Tibial nerve (tissue), 4 donors: ENCODE results near the gene ALDH3A1. TPM values are rescaled to one million over a fixed set of nuclear protein-coding genes. Genes with fewer than 3 reads are reported as not detected.
A peak's percentile ranks its signal among the peaks of the same experiment; 100 is the strongest.
"Not testable (repeated sequence)": the region's sequence is repeated elsewhere in the genome, so short reads cannot be mapped to it uniquely, and the experiment has no call there.

ENCODE experiments used
- DNase-seq, 2 donors: peaks; one replicate each; pipeline ENCODE4 v3.0.0-alpha.2; 2019; ENCODE audit warnings: low spot score in 2 of 2
- H3K27ac ChIP-seq, 4 donors: fragments of 200-600 bp; sonication (generic) in 3 of 4; one replicate each; pipeline ENCODE4 v1.5.1; 2017 to 2019; ENCODE audit warnings: mild to moderate bottlenecking in 1 of 4
- H3K27me3 ChIP-seq, 2 donors: fragments of 200-600 bp; sonication (generic) in 1 of 2; one replicate each; pipeline versions ENCODE4 v1.5.1 to v1.6.0; 2017 to 2019
- H3K36me3 ChIP-seq, 3 donors: fragments of 200-600 bp; sonication (generic); one replicate each; pipeline ENCODE4 v1.5.1; 2018 to 2019
- H3K4me1 ChIP-seq, 4 donors: fragments of 200-600 bp; sonication (generic) in 3 of 4; one replicate each; pipeline ENCODE4 v1.5.1; 2017 to 2019
- H3K4me3 ChIP-seq, 4 donors: fragments of 200-600 bp; sonication (generic) in 3 of 4; one replicate each; pipeline ENCODE4 v1.5.1; 2017 to 2019; ENCODE audit warnings: mild to moderate bottlenecking in 1 of 4, moderate library complexity in 1 of 4
- H3K9me3 ChIP-seq, 4 donors: fragments of 200-600 bp; sonication (generic) in 3 of 4; one replicate each; pipeline ENCODE4 v1.5.1; 2017 to 2019
- EP300 ChIP-seq, 2 donors: sonication (generic); formaldehyde crosslinking; IDR thresholded peaks; one replicate each; pipeline ENCODE4 v1.6.1; 2017; ENCODE audit warnings: antibody characterized with exemption in 2 of 2, mild to moderate bottlenecking in 1 of 2
- POLR2A ChIP-seq, 2 donors: fragments of 450-650 bp; IDR thresholded peaks; one replicate each; pipeline ENCODE4 v1.6.1; 2017; ENCODE audit warnings: antibody characterized with exemption in 2 of 2, mild to moderate bottlenecking in 2 of 2, moderate library complexity in 2 of 2
- WGBS, 2 donors: methylation state at CpG; one replicate each; pipeline ENCODE4 v1.1.5; 2018; 5-methylcytosine and 5-hydroxymethylcytosine counted together
- total RNA-seq, 4 donors: library from RNA; depleted of rRNA; stranded (reverse); fragments of >200 nt; gene quantifications; one replicate each; pipeline ENCODE4 v1.1.0, GENCODE V29; 2016
- TF ChIP-seq, protein P1 (sequence below), 5 experiments: fragments of 200-600 bp in 3 of 5; fragments of 450-650 bp in 2 of 5; sonication (generic) in 3 of 5; IDR thresholded peaks; one replicate each; pipeline ENCODE4 v1.5.1; 2016 to 2019; ENCODE audit warnings: antibody characterized with exemption in 5 of 5, mild to moderate bottlenecking in 3 of 5, moderate library complexity in 2 of 5

The ALDH3A1 gene
- total RNA-seq, 4 donors from 2014 or later, result 0.21 to 2.1 (median 1.7) TPM; not detected in 1

DNA sequence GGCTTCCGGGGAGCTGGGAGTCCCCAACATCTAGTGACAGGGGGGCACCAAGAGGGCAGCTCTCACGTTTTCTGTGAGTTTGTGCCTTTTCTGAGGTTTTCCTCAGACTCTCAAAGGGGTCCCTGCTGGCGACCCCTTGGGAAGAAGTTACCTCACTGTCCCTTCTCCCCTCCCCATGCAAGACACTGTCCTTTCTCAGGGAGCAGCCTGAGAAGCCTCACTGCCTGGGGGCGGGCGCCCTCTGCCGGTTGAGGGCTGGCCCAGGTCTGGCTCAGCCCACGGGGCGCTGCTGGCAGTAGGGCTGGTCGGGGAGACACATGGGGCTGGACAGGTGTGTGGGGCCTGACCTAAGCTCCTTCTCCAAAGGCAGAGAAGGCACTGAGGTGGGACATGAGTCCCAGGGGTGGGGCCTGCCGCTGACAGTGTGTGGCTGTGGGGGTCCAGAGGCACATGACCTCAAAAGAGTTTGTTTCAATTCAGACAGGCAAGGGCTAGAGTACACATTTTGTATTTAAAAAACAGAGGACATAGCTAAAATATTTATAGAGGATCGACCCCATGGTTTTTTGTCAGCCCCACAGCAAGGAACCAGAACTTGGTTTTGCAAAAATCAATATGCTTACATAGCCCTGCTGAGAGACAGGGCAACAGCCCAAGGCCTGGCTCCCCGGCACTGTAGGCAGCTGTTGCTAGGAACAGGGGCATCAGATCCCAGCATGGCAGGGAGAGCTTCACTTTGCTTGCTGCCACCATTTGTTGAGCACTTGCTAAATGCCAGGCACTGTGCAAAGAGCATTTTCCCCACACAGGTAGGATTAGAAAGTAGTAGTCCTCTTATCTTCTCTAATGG, 18.5 kb upstream of the ALDH3A1 start:
- Histone ChIP-seq H3K4me1 (peaks cover 0 to 48% (median 8%) of the 10 kb centered on the region in 4 donors), H3K9me3 (no peaks in the 10 kb centered on the region), H3K27ac (peak overlapping the region in 1 of 4 donors; percentile 67), H3K27me3 (no peaks in the 10 kb centered on the region), H3K4me3 (no peak overlapping the region), H3K36me3 (peaks cover 0 to 5% (median 0%) of the 10 kb centered on the region in 3 donors)
- 20 to 27% methylated on average over 9 to 12 of the region's 12 CpGs for WGBS, 2 donors
- TF ChIP-seq, protein P1, sequence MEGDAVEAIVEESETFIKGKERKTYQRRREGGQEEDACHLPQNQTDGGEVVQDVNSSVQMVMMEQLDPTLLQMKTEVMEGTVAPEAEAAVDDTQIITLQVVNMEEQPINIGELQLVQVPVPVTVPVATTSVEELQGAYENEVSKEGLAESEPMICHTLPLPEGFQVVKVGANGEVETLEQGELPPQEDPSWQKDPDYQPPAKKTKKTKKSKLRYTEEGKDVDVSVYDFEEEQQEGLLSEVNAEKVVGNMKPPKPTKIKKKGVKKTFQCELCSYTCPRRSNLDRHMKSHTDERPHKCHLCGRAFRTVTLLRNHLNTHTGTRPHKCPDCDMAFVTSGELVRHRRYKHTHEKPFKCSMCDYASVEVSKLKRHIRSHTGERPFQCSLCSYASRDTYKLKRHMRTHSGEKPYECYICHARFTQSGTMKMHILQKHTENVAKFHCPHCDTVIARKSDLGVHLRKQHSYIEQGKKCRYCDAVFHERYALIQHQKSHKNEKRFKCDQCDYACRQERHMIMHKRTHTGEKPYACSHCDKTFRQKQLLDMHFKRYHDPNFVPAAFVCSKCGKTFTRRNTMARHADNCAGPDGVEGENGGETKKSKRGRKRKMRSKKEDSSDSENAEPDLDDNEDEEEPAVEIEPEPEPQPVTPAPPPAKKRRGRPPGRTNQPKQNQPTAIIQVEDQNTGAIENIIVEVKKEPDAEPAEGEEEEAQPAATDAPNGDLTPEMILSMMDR (IDR thresholded peaks at IDR 0.05), result peak; percentile 92 to 97 (median 97)
- TF ChIP-seq POLR2A (IDR thresholded peaks at IDR 0.05) (no peak), EP300 (IDR thresholded peaks at IDR 0.05) (no peak)
- peak; percentile 70 to 79 for DNase-seq

- Histone ChIP-seq H3K27ac (peak overlapping the region in 1 of 4 donors; percentile 67), H3K27me3 (no peaks in the 10 kb centered on the region), H3K9me3 (no peaks in the 10 kb centered on the region), H3K4me1 (peaks cover 0 to 42% (median 6%) of the 10 kb centered on the region in 4 donors), H3K4me3 (no peak overlapping the region), H3K36me3 (peaks cover 0 to 5% (median 0%) of the 10 kb centered on the region in 3 donors)
- TF ChIP-seq, protein P1 (IDR thresholded peaks at IDR 0.05), result no peak
- TF ChIP-seq POLR2A (IDR thresholded peaks at IDR 0.05), result no peak
- no peak for TF ChIP-seq EP300 (IDR thresholded peaks at IDR 0.05)
- no peak for DNase-seq
- 57 to 69% methylated on average over 7 of the region's 7 CpGs for WGBS, 2 donors
These were observed 17.9 kb upstream of the ALDH3A1 start for GRCh38 chr17:19766016-19766415.

- WGBS, 2 donors, result 92 to 95% methylated on average over 6 of the region's 6 CpGs
- H3K4me1 ChIP-seq, result peaks cover 0 to 26% (median 3%) of the 10 kb centered on the region in 4 donors
- H3K27ac ChIP-seq, H3K9me3 ChIP-seq, H3K36me3 ChIP-seq, H3K4me3 ChIP-seq, DNase-seq, H3K27me3 ChIP-seq: not testable (repeated sequence)
These were observed 15.9 kb upstream of the ALDH3A1 start for GRCh38 chr17:19763991-19764390.

DNA sequence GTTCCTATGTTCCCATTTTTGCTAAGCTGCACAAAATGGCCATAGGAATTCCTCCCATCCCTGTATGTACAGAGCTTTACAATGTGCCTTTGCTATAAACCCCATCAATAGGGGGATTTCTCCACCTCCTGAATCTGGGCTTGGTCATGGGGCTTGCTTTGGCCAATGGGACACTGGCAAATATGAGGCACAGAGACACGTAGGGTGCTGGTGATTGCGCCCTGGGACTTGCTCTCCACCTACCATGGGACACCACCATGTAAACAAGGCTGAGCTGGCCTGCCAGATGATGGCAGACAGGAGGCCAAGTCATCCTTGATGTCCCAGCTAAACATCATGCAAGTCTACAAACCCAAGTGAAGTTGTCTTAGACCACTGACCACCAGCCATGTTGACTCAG, 15.3 kb upstream of the ALDH3A1 start:
- H3K27ac ChIP-seq, result no peak overlapping the region
- WGBS, 2 donors, result 93 to 100% methylated on average over 2 of the region's 2 CpGs
- no peaks in the 10 kb centered on the region for H3K36me3 ChIP-seq
- TF ChIP-seq POLR2A (IDR thresholded peaks at IDR 0.05) (no peak), EP300 (IDR thresholded peaks at IDR 0.05) (no peak)
- TF ChIP-seq, protein P1 (IDR thresholded peaks at IDR 0.05), result no peak
- DNase-seq, result no peak
- H3K9me3 ChIP-seq, result no peaks in the 10 kb centered on the region
- H3K27me3 ChIP-seq, result no peaks in the 10 kb centered on the region
- peaks cover 0 to 25% (median 3%) of the 10 kb centered on the region in 4 donors for H3K4me1 ChIP-seq
- H3K4me3 ChIP-seq, result no peak overlapping the region

- WGBS, 2 donors, result 30 to 46% methylated on average over 6 to 13 of the region's 15 CpGs
- DNase-seq, result peak; percentile 55 to 62
- Histone ChIP-seq H3K27me3 (no peaks in the 10 kb centered on the region), H3K9me3 (no peaks in the 10 kb centered on the region), H3K4me3 (no peak overlapping the region), H3K27ac (peak overlapping the region in 1 of 4 donors; percentile 6), H3K36me3 (no peaks in the 10 kb centered on the region), H3K4me1 (peaks cover 0 to 21% (median 3%) of the 10 kb centered on the region in 4 donors)
- TF ChIP-seq, protein P1 (IDR thresholded peaks at IDR 0.05), result peak; percentile 60 to 90 (median 78)
- no peak for TF ChIP-seq POLR2A (IDR thresholded peaks at IDR 0.05)
- no peak for TF ChIP-seq EP300 (IDR thresholded peaks at IDR 0.05)
These were observed 14.4 kb upstream of the ALDH3A1 start for GRCh38 chr17:19762515-19762961.
